Measurements from ENCODE around the gene NTMT2. TPM values are rescaled to one million over a fixed set of nuclear protein-coding genes. Genes with fewer than 3 reads are reported as not detected.
"Not testable (repeated sequence)": the region's sequence is repeated elsewhere in the genome, so short reads cannot be mapped to it uniquely, and the experiment has no call there.

NTMT2 gene
- not detected for total RNA-seq

DNA sequence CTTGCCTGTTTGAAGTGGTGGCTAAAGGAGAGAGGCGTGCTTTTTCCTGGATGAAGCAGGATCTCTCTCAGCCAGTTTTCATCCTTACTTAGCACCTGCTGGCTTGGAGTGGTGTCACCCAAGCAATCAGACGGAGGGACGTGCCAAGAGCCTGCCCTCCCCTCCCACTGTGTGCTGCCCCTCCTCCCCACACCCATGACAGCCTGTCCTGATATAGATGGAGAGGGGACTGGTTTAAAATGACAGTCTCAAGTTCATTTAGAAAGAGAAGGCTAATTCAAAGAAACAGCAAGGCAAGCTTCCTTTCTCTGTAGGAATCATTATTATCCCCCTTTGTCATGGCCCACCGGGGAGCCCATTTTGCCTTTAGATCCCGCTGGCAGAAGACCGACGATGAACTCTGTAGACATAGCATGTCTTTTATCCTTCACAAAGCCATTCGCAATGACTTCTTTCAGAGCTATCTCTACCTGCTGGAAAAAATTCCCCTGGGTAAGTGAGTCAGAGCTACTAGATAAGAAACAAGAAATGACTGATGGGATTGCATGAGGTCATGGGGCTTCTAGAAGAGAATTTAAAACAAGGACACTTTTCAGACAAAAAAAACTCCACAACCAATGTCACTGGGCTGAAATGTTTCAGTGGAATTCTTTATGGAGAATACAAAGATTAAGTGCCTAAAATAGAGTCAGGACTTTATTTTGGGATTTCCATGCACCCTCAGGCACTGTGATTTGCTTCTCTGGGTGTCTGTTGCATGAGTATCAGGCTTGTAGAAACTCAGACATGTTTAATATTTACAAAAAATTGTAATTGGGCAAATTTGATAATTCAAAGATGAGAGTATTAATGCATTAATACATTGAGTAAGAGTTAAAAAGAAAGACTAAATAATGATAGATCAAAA lies at the start of gene NTMT2:
TSS of gene NTMT2 (plus strand) at position 190 of the 907 bp plus-strand sequence. CDS start at position 339, 149 bp downstream.
- no peak for TF ChIP-seq POLR2A (IDR thresholded peaks at IDR 0.05)
- TF ChIP-seq, protein P1, sequence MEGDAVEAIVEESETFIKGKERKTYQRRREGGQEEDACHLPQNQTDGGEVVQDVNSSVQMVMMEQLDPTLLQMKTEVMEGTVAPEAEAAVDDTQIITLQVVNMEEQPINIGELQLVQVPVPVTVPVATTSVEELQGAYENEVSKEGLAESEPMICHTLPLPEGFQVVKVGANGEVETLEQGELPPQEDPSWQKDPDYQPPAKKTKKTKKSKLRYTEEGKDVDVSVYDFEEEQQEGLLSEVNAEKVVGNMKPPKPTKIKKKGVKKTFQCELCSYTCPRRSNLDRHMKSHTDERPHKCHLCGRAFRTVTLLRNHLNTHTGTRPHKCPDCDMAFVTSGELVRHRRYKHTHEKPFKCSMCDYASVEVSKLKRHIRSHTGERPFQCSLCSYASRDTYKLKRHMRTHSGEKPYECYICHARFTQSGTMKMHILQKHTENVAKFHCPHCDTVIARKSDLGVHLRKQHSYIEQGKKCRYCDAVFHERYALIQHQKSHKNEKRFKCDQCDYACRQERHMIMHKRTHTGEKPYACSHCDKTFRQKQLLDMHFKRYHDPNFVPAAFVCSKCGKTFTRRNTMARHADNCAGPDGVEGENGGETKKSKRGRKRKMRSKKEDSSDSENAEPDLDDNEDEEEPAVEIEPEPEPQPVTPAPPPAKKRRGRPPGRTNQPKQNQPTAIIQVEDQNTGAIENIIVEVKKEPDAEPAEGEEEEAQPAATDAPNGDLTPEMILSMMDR (IDR thresholded peaks at IDR 0.05) = no peak
- 43 to 46% methylated on average over 8 of the region's 8 CpGs for WGBS, 2 donors
- intact Hi-C loops (cut with DNase I; ENCODE audit: low total_unique reads) = no loop called here

DNA sequence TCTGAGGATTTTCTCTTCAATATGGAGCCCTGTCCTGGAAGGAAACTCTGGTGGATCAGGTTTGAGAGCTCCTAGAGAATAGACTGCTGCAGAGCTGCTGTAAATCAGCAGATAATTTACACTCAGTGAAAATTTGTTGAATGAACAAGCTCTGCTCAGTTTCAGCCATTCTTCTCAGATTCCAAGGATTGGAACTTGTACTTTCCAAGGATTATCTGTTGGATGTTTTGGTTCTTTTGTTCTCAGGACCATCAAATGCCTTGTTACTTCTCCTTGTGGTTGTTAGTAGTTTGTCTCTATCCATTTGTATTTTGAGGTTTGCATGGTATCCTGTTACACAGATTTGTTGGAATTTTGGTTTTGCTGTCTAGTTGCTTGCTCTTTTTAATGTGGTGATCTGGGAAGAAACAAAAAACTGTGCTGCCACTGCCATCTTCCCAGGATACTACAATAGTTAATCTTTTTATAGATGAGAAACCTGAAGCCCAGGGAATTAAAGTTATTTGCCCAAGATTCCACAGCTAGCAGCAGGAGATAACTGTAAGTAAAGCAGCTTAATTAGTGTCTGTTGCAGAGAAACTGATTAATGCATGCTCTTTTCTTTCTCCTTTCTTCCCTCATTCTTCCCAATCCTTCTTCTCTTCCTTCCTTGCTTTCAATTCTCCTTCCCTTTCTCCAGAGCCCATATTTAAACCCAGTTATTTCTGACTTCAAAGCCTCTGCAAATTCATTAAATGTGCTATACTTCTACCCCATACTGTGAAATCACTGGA lies 49.6 kb upstream of the NTMT2 start:
- intact Hi-C loops (cut with DNase I; ENCODE audit: low total_unique reads) = no loop called here
- no peak for TF ChIP-seq POLR2A (IDR thresholded peaks at IDR 0.05)
- TF ChIP-seq, protein P1 (IDR thresholded peaks at IDR 0.05) = no peak
- H3K4me3 ChIP-seq (ENCODE audit: low read depth, poor library complexity, severe bottlenecking) = no peak overlapping the region
- no peak for DNase-seq (ENCODE audit: low spot score in 2 of 2)

More for the DNA sequence above, at the start of gene NTMT2:
- no peak for DNase-seq (ENCODE audit: low spot score in 2 of 2)
- no peak within 1 kb of the TSS for H3K4me3 ChIP-seq (ENCODE audit: low read depth, poor library complexity, severe bottlenecking)

DNA sequence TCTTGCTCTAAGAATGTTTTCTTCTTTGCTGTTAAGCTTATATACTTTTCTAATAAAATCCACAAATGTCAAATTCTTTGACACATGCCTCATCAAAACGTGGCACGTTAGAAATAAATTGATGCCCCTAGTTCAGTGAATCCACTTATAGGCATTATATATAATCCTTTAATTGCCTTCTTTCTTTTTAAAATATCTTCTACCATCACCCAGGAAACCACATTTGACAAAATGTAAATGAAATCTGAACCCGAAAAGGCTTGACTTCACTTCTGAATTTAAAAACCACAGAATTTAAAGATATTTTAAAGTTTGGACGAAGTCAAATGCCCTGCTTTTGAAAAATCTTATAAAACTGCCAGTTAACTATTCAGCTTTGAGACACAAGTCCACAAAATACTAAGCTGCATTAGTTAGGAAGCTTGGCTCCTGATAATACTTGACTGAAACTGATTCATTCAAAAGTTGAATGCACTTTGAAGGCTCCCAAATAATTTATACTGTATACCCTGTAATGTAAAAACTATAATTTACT lies 48.9 kb upstream of the NTMT2 start:
- intact Hi-C loops (cut with DNase I; ENCODE audit: low total_unique reads) = no loop called here
- 69 to 71% methylated on average over 4 of the region's 4 CpGs for WGBS, 2 donors
- DNase-seq (ENCODE audit: low spot score in 2 of 2) = no peak
- no peak overlapping the region for H3K4me3 ChIP-seq (ENCODE audit: low read depth, poor library complexity, severe bottlenecking)
- no peak for TF ChIP-seq POLR2A (IDR thresholded peaks at IDR 0.05)
- TF ChIP-seq, protein P1 (IDR thresholded peaks at IDR 0.05) = no peak

DNA sequence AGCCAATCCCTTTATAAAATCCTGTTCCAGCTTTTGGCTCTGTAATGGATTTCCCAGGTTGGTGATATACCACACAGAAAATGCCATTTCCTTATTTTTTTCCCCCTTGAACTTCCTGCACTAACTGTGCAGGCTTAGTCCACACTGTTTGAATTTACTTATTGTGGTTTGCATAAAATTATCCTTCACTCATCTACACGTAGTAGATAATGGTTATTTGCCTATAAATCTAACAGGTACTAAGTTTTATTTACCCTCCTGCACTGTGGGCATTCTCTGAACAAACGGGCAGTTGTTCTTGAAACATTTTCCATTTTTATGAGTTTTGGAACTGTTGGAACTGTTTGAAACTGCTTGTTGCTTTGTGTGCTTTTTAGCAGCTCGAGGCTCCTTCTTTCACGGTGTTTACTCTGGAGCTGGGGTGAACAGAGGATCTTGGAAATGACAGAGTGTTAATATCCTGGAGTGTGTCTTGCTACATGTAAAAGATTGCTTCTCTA lies 48.3 kb upstream of the NTMT2 start:
- intact Hi-C loops (cut with DNase I; ENCODE audit: low total_unique reads) = no loop called here
- DNase-seq (ENCODE audit: low spot score in 2 of 2) = no peak
- H3K4me3 ChIP-seq (ENCODE audit: low read depth, poor library complexity, severe bottlenecking) = no peak overlapping the region
- TF ChIP-seq, protein P1 (IDR thresholded peaks at IDR 0.05) = no peak
- no peak for TF ChIP-seq POLR2A (IDR thresholded peaks at IDR 0.05)
- 19 to 28% methylated on average over 4 of the region's 4 CpGs for WGBS, 2 donors

DNA sequence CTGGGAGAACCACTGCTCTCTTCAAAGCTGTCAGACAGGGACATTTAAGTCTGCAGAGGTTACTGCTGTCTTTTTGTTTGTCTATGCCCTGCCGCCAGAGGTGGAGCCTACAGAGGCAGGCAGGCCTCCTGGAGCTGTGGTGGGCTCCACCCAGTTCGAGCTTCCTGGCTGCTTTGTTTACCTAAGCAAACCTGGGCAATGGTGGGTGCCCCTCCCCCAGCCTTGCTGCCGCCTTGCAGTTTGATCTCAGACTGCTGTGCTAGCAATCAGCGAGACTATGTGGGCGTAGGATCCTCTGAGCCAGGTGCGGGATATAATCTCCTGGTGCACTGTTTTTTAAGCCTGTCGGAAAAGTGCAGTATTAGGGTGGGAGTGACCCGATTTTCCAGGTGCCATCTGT lies 32.6 kb upstream of the NTMT2 start:
- 79 to 92% methylated on average over 8 of the region's 8 CpGs for WGBS, 2 donors
- intact Hi-C loops (cut with DNase I; ENCODE audit: low total_unique reads); H3K4me3 ChIP-seq (ENCODE audit: low read depth, poor library complexity, severe bottlenecking); DNase-seq (ENCODE audit: low spot score in 2 of 2): not testable (repeated sequence)

DNA sequence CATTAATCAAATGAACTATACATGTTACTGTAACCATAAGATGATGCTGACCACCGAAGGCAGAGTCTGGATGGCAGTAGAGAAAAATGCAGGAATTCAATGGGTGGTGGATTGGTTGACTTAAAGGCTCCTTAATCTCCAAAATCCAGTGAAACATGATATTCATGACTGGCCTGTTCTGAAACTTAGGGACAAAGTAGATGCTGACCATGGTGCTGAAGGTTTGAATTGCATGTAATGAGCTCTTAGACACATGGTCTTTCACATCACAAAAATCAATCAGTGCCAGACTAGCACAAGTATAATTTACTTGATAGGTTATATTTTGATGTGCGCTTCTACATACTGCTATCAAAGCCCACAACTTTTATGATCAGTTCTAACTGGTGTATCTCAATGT lies 30.9 kb upstream of the NTMT2 start:
- no peak overlapping the region for H3K4me3 ChIP-seq (ENCODE audit: low read depth, poor library complexity, severe bottlenecking)
- TF ChIP-seq, protein P1 (IDR thresholded peaks at IDR 0.05) = no peak
- no peak for TF ChIP-seq POLR2A (IDR thresholded peaks at IDR 0.05)
- 80 to 81% methylated on average over 2 of the region's 2 CpGs for WGBS, 2 donors
- intact Hi-C loops (cut with DNase I; ENCODE audit: low total_unique reads) = no loop called here
- DNase-seq (ENCODE audit: low spot score in 2 of 2) = no peak

All from lower leg skin (tissue), 4 donors.